MCF 10A (cell line): ENCODE measurements around the gene TM2D1. TPM values are rescaled to one million over a fixed set of nuclear protein-coding genes. Genes with fewer than 3 reads are reported as not detected.

ENCODE experiments used
- BruUV-seq: library from RNA; stranded (reverse); fragments of 400-500 nt; replicated peaks from 2 replicates; lab custom pipeline; 2021; lab: Mats Ljungman, UMichigan
- CTCF ChIA-PET: fragments of 300-600 bp; sonication (Branson Sonifier 250); formaldehyde crosslinking; extraction: SDS; loops from one replicate; lab custom pipeline; 2021; ENCODE audit warnings: antibody characterized with exemption, inconsistent platforms; lab: Yijun Ruan, JAX
- POLR2A ChIA-PET: fragments of 300-600, 350-650 bp; sonication (Branson Sonifier 250); formaldehyde crosslinking; extraction: SDS; loops from one replicate; lab custom pipeline; 2020; ENCODE audit warnings: antibody characterized with exemption, inconsistent platforms; lab: Yijun Ruan, JAX
- DNase-seq: peaks from one replicate; pipeline ENCODE4 v3.0.0-alpha.2; 2018; ENCODE audit not compliant: unreplicated experiment
- H3K27ac Mint-ChIP-seq: one replicate; pipeline ENCODE4 v1.8.0; 2022; ENCODE audit warnings: mild to moderate bottlenecking, low read depth, mixed read lengths; ENCODE audit not compliant: unreplicated experiment
- H3K27me3 Mint-ChIP-seq: one replicate; pipeline ENCODE4 v1.8.0; 2022; ENCODE audit warnings: mixed read lengths; ENCODE audit not compliant: insufficient read depth, unreplicated experiment
- H3K36me3 Mint-ChIP-seq: one replicate; pipeline ENCODE4 v1.8.0; 2022; ENCODE audit warnings: mild to moderate bottlenecking, moderate library complexity, mixed read lengths; ENCODE audit not compliant: insufficient read depth, unreplicated experiment
- H3K4me1 Mint-ChIP-seq: one replicate; pipeline ENCODE4 v1.8.0; 2022; ENCODE audit warnings: mixed read lengths; ENCODE audit not compliant: insufficient read depth, unreplicated experiment
- H3K4me3 Mint-ChIP-seq: one replicate; pipeline ENCODE4 v1.8.0; 2022; ENCODE audit warnings: mild to moderate bottlenecking, moderate library complexity, mixed read lengths; ENCODE audit not compliant: unreplicated experiment
- H3K9me3 Mint-ChIP-seq: one replicate; pipeline ENCODE4 v1.8.0; 2022; ENCODE audit warnings: mixed read lengths; ENCODE audit not compliant: unreplicated experiment
- intact Hi-C: fragments of 100-400 bp; cut with micrococcal nuclease; formaldehyde crosslinking; loops from 2 replicates; pipeline ENCODE4 v1.14.1; 2022
- total RNA-seq: library from RNA; stranded (reverse); gene quantifications from 2 replicates; pipeline ENCODE4 v1.2.3, GENCODE V29; 2022
- TF ChIP-seq, protein P1 (sequence below): fragments of 200-600 bp; IDR thresholded peaks from one replicate; pipeline ENCODE4 v1.8.0; 2022; ENCODE audit warnings: antibody characterized with exemption, mild to moderate bottlenecking; ENCODE audit not compliant: unreplicated experiment

Gene TM2D1
- total RNA-seq, 1 experiment from 2014 or later = 29.4 TPM

- BruUV-seq = no TSS peak
- no peaks in the 10 kb centered on the region for H3K36me3 Mint-ChIP-seq
- no peaks in the 10 kb centered on the region for H3K27me3 Mint-ChIP-seq
- H3K9me3 Mint-ChIP-seq = no peaks in the 10 kb centered on the region
- no peak for DNase-seq
- H3K27ac Mint-ChIP-seq = no peak overlapping the region
- H3K4me1 Mint-ChIP-seq = peaks cover 11% of the 10 kb centered on the region
- TF ChIP-seq, protein P1, sequence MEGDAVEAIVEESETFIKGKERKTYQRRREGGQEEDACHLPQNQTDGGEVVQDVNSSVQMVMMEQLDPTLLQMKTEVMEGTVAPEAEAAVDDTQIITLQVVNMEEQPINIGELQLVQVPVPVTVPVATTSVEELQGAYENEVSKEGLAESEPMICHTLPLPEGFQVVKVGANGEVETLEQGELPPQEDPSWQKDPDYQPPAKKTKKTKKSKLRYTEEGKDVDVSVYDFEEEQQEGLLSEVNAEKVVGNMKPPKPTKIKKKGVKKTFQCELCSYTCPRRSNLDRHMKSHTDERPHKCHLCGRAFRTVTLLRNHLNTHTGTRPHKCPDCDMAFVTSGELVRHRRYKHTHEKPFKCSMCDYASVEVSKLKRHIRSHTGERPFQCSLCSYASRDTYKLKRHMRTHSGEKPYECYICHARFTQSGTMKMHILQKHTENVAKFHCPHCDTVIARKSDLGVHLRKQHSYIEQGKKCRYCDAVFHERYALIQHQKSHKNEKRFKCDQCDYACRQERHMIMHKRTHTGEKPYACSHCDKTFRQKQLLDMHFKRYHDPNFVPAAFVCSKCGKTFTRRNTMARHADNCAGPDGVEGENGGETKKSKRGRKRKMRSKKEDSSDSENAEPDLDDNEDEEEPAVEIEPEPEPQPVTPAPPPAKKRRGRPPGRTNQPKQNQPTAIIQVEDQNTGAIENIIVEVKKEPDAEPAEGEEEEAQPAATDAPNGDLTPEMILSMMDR = no peak
- H3K4me3 Mint-ChIP-seq = no peak overlapping the region
- intact Hi-C loops = no loop called here
- ChIA-PET CTCF (interaction anchor here (1.2 kb wide), 1 partner anchor 10 kb away, joined by 3 read pairs; no protein-coding TSS in a partner anchor), POLR2A (no interaction called here)
Measured at GRCh38 chr1:61635557-61635956, 89.4 kb downstream of the TM2D1 start.

DNA sequence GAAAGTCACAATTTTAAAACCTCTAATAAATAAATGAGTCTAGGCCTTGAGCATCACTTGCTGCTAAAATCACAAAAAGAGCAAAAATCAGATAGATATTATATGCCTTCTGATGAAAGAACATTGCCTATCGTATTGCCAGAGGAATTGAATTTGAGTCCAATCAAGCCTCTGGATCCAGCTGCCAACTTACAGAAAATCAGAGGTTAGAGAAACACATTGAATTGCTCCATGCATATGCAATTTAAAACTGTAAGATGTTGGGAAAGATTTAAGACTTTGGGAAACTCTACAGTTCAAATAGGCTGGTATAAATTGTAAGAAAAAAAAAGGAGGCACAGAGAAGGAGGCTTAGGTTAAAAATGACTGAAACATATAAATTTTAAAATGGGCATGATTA is 93.5 kb downstream of the TM2D1 start:
- BruUV-seq = no TSS peak
- Mint-ChIP-seq H3K4me1 (no peaks in the 10 kb centered on the region), H3K36me3 (no peaks in the 10 kb centered on the region), H3K4me3 (no peak overlapping the region), H3K27me3 (no peaks in the 10 kb centered on the region), H3K27ac (no peak overlapping the region), H3K9me3 (no peaks in the 10 kb centered on the region)
- DNase-seq = no peak
- ChIA-PET POLR2A (interaction anchor here (0.9 to 1.1 kb wide), 2 partner anchors 12 to 62 kb away, joined by 3 to 4 read pairs; no protein-coding TSS in a partner anchor), CTCF (interaction anchor here (0.5 kb wide), 1 partner anchor 37 kb away, joined by 4 read pairs; no protein-coding TSS in a partner anchor)
- intact Hi-C loops = no loop called here
- TF ChIP-seq, protein P1 = no peak

Other genes starting within 250 kb of the TM2D1 start
- gene PATJ, start 17.3 kb upstream of the TM2D1 start, total RNA-seq = 28.7 and 30.6 TPM in 2 replicates